T-cell (primary cell): ENCODE results near the gene SDHC. TPM values are rescaled to one million over a fixed set of nuclear protein-coding genes. Genes with fewer than 3 reads are reported as not detected.
"Not testable (repeated sequence)": the region's sequence is repeated elsewhere in the genome, so short reads cannot be mapped to it uniquely, and the experiment has no call there.

Experiments used
- ATAC-seq, 4 experiments: fragments of 200-7000 bp in 3 of 4; fragments of 150-1000 bp in 1 of 4; cut with Tn5 transposase; replicated peaks in 1 of 4; 1 replicate in 3 of 4; 2 replicates in 1 of 4; pipeline ENCODE4 v1.10.0; 2021; ENCODE audit warnings: moderate library complexity in 3 of 4, mild to moderate bottlenecking in 2 of 4, moderate number of reproducible peaks in 1 of 4
- CTCF ChIA-PET, 2 donors: fragments of 300-600 bp; sonication (Branson Sonifier 250); formaldehyde crosslinking; loops; one replicate each; lab custom pipeline; 2022; ENCODE audit warnings: antibody characterized with exemption in 2 of 2; lab: Charles Lee
- POLR2A ChIA-PET, 2 donors: fragments of 300-600 bp; sonication (Branson Sonifier 250); formaldehyde crosslinking; loops; one replicate each; lab custom pipeline; 2022; ENCODE audit warnings: antibody characterized with exemption in 2 of 2; lab: Charles Lee
- DNase-seq, 35 experiments: peaks; one replicate each; pipeline versions ENCODE4 v3.0.0 to v3.0.0-alpha.2; 2013 to 2023
- H3K27ac ChIP-seq: one replicate; pipeline ENCODE4 v1.5.1; 2013; ENCODE audit warnings: low read length
- H3K27me3 ChIP-seq, 2 experiments: replicated peaks in 1 of 2; 1 replicate in 1 of 2; 2 replicates in 1 of 2; pipeline versions ENCODE4 v1.6.1 to v1.7.0; 2013; ENCODE audit warnings: low read length in 1 of 2, mixed read lengths in 1 of 2; ENCODE audit not compliant: control insufficient read depth in 2 of 2, insufficient read depth in 2 of 2; ENCODE audit errors: extremely low read depth in 1 of 2
- H3K36me3 ChIP-seq, 2 donors: 1 replicate in 1 of 2; 2 replicates in 1 of 2; pipeline versions ENCODE4 v1.6.1 to v1.7.0; 2013; ENCODE audit warnings: low read length in 1 of 2; ENCODE audit not compliant: control insufficient read depth in 2 of 2, insufficient read depth in 1 of 2; ENCODE audit errors: extremely low read depth in 1 of 2
- H3K4me1 ChIP-seq, 2 experiments: 1 replicate in 1 of 2; 2 replicates in 1 of 2; pipeline versions ENCODE4 v1.6.1 to v1.7.0; 2013; ENCODE audit warnings: low read length in 2 of 2, mixed read lengths in 1 of 2; ENCODE audit not compliant: insufficient read depth in 2 of 2, control insufficient read depth in 1 of 2; ENCODE audit errors: extremely low read depth in 1 of 2
- H3K4me3 ChIP-seq, 2 donors: 1 replicate in 1 of 2; 2 replicates in 1 of 2; pipeline versions ENCODE4 v1.5.1 to v1.7.0; 2013; ENCODE audit warnings: mild to moderate bottlenecking in 2 of 2, low read length in 1 of 2, moderate library complexity in 1 of 2; ENCODE audit not compliant: control insufficient read depth in 1 of 2; ENCODE audit errors: extremely low read depth in 1 of 2
- H3K9me3 ChIP-seq: 2 replicates; pipeline ENCODE4 v1.7.0; 2013
- H3K27ac Mint-ChIP-seq, 2 donors: one replicate each; pipeline ENCODE4 v1.8.0; 2020 to 2021; ENCODE audit warnings: mild to moderate bottlenecking in 2 of 2, mixed read lengths in 2 of 2
- H3K27me3 Mint-ChIP-seq, 2 donors: one replicate each; pipeline ENCODE4 v1.8.0; 2021 to 2022; ENCODE audit warnings: mixed read lengths in 2 of 2
- H3K36me3 Mint-ChIP-seq: one replicate; pipeline ENCODE4 v1.8.0; 2021; ENCODE audit warnings: mixed read lengths
- H3K4me1 Mint-ChIP-seq, 3 donors: one replicate each; pipeline ENCODE4 v1.8.0; 2020 to 2022; ENCODE audit warnings: mixed read lengths in 3 of 3, mild to moderate bottlenecking in 1 of 3
- H3K4me3 Mint-ChIP-seq, 3 donors: one replicate each; pipeline ENCODE4 v1.8.0; 2020 to 2022; ENCODE audit warnings: mild to moderate bottlenecking in 3 of 3, mixed read lengths in 3 of 3, moderate library complexity in 3 of 3
- H3K9me3 Mint-ChIP-seq, 3 donors: one replicate each; pipeline ENCODE4 v1.8.0; 2020 to 2022; ENCODE audit warnings: mixed read lengths in 3 of 3
- WGBS: methylation state at CpG from one replicate; pipeline ENCODE4 v1.1.5; 2013; ENCODE audit warnings: missing lambda C conversion rate; ENCODE audit not compliant: insufficient coverage; 5-methylcytosine and 5-hydroxymethylcytosine counted together
- total RNA-seq, 35 experiments: library from RNA in 6 of 35; stranded (reverse) in 6 of 35; fragments of 120-200 nt in 1 of 35; gene quantifications; one replicate each; pipeline versions ENCODE4 v1.2.1 to v1.2.4 and lab custom pipeline; 2013 to 2026

Gene SDHC
- total RNA-seq, 5 donors from 2014 or later (not counting 1 experiment from before 2014, with no cell fraction given) = 86.4 to 106 (median 103) TPM

DNA sequence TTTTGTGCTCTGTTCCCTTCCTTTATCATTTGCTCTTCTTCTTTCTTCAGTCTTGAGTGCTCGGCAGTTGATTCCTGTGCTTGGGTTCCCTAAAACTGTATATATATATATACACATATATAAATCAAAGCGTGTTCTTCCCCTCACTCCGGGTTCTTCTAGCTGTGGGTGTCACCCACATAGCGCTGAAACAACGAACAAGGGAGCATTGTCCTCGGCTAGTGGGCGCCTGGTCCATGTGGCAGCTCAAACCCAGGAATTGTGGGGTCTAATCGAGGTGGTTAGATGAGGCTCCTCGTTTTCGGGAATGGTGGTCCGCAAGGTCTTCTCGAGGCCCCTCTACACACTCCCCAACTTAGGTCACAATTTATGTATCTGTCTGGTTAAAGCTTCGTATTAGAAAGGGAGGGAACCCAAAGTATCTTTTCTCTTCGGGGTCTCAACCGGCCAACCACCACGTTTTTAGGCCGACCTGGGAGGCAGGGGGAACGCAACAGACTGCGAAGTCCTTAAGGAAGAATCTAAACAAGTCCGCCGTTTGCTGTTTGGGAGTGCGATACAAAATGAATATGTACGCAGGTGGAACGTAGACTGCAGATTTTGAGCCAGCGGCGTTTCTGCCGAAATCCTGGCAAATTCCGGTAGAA is 504 bp upstream of the SDHC start:
- Mint-ChIP-seq H3K9me3 (no peaks in the 10 kb centered on the region), H3K4me3 (peak overlapping the region; percentile 94 to 97 (median 96)), H3K36me3 (peaks cover 4% of the 10 kb centered on the region), H3K4me1 (peaks cover 26 to 30% (median 29%) of the 10 kb centered on the region in 3 donors), H3K27me3 (no peaks in the 10 kb centered on the region), H3K27ac (peak overlapping the region; percentile 99)
- no peaks in the 10 kb centered on the region for H3K36me3 ChIP-seq
- H3K27ac ChIP-seq = peak overlapping the region; percentile 96
- DNase-seq (peak in 1 of 35 experiments; percentile 17), ATAC-seq (no peak)
- peak overlapping the region; percentile 93 to 100 for H3K4me3 ChIP-seq
- H3K4me1 ChIP-seq = peaks cover 11 to 13% of the 10 kb centered on the region in 2 experiments
- WGBS = 0% methylated on average over 16 of the region's 28 CpGs
- ChIA-PET POLR2A (interaction anchor here in 1 of 2 donors (0.6 to 2.4 kb wide), 6 partner anchors 8 to 1906 kb away, joined by 3 to 14 read pairs (median 4); partner anchors contain the start of genes NDUFS2 and TOMM40L), CTCF (interaction anchor here (0.5 to 2.5 kb wide), 9 partner anchors 8 to 269 kb away, joined by 3 to 29 read pairs (median 6); partner anchors contain the start of gene TOMM40L (in 1 of the 2))
- no peaks in the 10 kb centered on the region for H3K9me3 ChIP-seq
- H3K27me3 ChIP-seq = no peaks in the 10 kb centered on the region

DNA sequence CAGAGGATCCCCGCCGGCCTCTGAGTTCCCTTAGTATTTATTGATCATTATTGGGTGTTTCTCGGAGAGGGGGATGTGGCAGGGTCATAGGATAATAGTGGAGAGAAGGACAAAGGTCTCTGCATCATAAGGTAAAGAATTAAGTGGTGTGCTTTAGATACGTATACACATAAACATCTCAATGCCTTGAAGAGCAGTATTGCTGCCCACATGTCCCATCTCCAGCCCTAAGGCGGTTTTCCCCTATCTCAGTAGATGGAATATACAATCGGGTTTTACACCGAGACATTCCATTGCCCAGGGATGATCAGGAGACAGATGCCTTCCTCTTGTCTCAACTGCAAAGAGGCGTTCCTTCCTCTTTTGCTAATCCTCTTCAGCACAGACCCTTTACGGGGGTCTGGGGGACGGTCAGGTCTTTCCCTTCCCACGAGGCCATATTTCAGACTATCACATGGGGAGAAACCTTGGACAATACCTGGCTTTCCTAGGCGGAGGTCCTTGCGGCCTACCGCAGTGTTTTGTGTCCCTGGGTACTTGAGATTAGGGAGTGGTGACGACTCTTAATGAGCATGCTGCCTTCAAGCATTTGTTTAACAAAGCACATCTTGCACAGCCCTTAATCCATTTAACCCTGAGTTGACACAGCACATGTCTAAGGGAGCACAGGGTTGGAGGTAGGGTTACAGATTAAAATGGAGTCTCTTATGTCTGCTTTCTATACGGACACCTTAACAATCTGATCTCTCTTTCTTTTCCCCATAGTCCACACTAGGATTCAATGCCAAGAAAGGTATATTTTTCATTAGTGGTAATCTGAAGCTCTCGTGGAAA is 1.9 kb downstream of the SDHC start:
- H3K27me3 Mint-ChIP-seq, ATAC-seq, H3K4me3 ChIP-seq, H3K27ac ChIP-seq, H3K9me3 ChIP-seq, POLR2A ChIA-PET, DNase-seq, H3K9me3 Mint-ChIP-seq, H3K27ac Mint-ChIP-seq, H3K27me3 ChIP-seq, H3K36me3 ChIP-seq, H3K36me3 Mint-ChIP-seq: not testable (repeated sequence)
- peaks cover 11 to 13% of the 10 kb centered on the region in 2 experiments for H3K4me1 ChIP-seq
- 96% methylated on average over 6 of the region's 17 CpGs for WGBS
- Mint-ChIP-seq H3K4me3 (peak overlapping the region; percentile 94 to 97 (median 96)), H3K4me1 (peaks cover 29 to 36% (median 35%) of the 10 kb centered on the region in 3 donors)
- CTCF ChIA-PET = interaction anchor here in 1 of 2 donors (0.5 kb wide), 1 partner anchor 14 kb away, joined by 3 read pairs; no protein-coding TSS in a partner anchor

DNA sequence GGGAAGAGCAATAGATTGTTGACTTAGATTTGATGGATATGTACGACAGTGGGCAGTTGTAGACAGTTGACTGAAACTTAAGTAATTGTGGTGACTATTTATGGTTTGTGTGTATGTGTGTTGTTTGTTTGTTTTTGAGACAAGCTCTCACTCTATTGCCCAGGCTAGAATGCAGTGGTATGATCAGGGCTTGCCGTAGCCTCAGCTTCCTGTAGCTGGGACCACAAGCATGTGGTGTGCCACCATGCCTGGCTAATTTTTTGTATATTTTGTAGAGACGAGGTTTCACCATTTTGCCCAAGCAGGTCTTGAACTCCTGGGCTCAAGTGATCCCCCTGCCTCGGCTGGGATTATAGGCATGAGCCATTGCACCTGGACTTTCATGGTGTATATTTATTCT is 9.8 kb downstream of the SDHC start:
- ATAC-seq (no peak), DNase-seq (peak in 4 of 35 experiments; percentile 13 to 40 (median 24))
- H3K4me1 ChIP-seq = peaks cover 0 to 9% of the 10 kb centered on the region in 2 experiments
- no peak overlapping the region for H3K4me3 ChIP-seq
- POLR2A ChIA-PET = no interaction called here
- WGBS = 71% methylated on average over 1 of the region's 4 CpGs
- Mint-ChIP-seq H3K27ac (no peak overlapping the region), H3K36me3 (peaks cover 25% of the 10 kb centered on the region), H3K27me3 (no peaks in the 10 kb centered on the region), H3K4me3 (no peak overlapping the region), H3K9me3 (no peaks in the 10 kb centered on the region), H3K4me1 (peaks cover 6 to 21% (median 18%) of the 10 kb centered on the region in 3 donors)
- no peaks in the 10 kb centered on the region for H3K9me3 ChIP-seq
- no peak overlapping the region for H3K27ac ChIP-seq
- H3K36me3 ChIP-seq = peaks cover 3 to 24% of the 10 kb centered on the region in 2 donors
- no peaks in the 10 kb centered on the region for H3K27me3 ChIP-seq
- CTCF ChIA-PET = no interaction called here

DNA sequence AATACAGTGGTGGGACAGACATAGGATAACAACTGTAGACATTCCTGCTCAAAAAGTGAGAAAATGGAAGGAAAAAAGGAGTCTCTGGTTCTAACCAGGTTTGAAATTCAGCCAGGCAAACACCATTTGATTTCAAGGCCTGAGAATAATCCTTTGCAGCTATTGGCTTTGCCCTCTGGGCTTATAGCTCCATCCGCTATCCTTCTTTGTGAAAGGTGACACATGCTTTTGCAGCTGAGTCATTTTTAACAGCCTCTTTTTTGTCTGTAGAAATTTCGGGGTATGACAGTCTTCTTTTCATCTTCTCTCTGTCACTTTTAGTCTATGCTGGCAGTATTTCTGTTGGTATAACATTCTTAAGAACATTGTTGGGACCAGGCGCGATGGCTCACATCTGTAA is 16.2 kb downstream of the SDHC start:
- CTCF ChIA-PET = interaction anchor here (0.6 to 0.7 kb wide), 2 partner anchors 9 to 580 kb away, joined by 3 to 5 read pairs; no protein-coding TSS in a partner anchor
- Mint-ChIP-seq H3K9me3 (no peaks in the 10 kb centered on the region), H3K4me3 (no peak overlapping the region), H3K36me3 (peaks cover 62% of the 10 kb centered on the region), H3K4me1 (peaks cover 0 to 5% (median 1%) of the 10 kb centered on the region in 3 donors), H3K27ac (no peak overlapping the region), H3K27me3 (no peaks in the 10 kb centered on the region)
- Histone ChIP-seq H3K9me3 (no peaks in the 10 kb centered on the region), H3K27me3 (no peaks in the 10 kb centered on the region), H3K4me3 (no peak overlapping the region), H3K4me1 (no peaks in the 10 kb centered on the region), H3K27ac (no peak overlapping the region), H3K36me3 (peaks cover 12 to 73% of the 10 kb centered on the region in 2 donors)
- WGBS = 79% methylated on average over 2 of the region's 4 CpGs
- DNase-seq (no peak), ATAC-seq (no peak)
- POLR2A ChIA-PET = interaction anchor here in 1 of 2 donors (0.6 kb wide), 1 partner anchor 1215 kb away, joined by 3 read pairs; the partner anchor contains the start of gene ATP1A2

DNA sequence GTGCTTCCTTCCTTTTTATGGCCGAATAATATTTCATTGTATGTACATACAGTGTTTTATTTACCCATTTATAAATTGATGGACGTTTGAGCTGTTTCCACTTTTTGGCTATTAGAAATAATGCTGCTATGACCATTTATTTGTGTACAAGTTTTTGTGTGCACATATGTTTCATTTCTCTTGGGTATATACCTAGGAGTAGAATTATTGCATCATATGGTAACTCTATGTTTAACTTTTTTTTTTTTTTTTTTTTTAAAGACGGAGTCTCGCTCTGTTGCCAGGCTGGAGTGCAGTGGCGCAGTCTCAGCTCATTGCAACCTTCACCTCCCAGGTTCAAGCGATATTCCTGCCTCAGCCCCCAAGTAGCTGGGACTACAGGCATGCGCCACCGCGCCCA is 19.0 kb downstream of the SDHC start:
- H3K9me3 Mint-ChIP-seq = no peaks in the 10 kb centered on the region

DNA sequence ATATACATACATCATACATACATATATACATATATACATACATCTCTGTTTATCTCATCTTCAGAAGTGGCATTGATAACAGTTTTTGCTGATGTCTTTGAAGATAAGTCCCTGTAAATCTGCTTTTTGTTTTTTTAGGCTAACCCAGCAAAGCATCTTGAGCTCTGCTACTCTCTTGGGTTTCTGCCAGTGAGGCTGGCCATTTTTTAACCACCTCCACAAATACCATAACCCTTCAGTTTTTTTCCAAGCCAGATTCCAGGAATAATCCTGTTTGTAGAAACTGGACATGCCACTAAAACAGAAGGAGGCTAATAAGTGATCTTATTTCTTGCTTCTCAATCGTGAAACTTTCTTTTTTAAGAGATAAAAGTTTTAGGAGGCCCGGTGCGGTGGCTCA is 21.6 kb downstream of the SDHC start:
- POLR2A ChIA-PET = no interaction called here
- no peaks in the 10 kb centered on the region for H3K27me3 Mint-ChIP-seq
- H3K4me3 Mint-ChIP-seq = no peak overlapping the region
- no peak for DNase-seq
- no peak for ATAC-seq
- Histone ChIP-seq H3K27ac (no peak overlapping the region), H3K4me3 (no peak overlapping the region), H3K27me3 (no peaks in the 10 kb centered on the region), H3K9me3 (no peaks in the 10 kb centered on the region), H3K36me3 (peaks cover 10 to 67% of the 10 kb centered on the region in 2 donors), H3K4me1 (no peaks in the 10 kb centered on the region)
- 100% methylated on average over 1 of the region's 3 CpGs for WGBS
- H3K4me1 Mint-ChIP-seq = peaks cover 0 to 5% (median 0%) of the 10 kb centered on the region in 3 donors
- no peaks in the 10 kb centered on the region for H3K9me3 Mint-ChIP-seq
- no peak overlapping the region for H3K27ac Mint-ChIP-seq
- peaks cover 59% of the 10 kb centered on the region for H3K36me3 Mint-ChIP-seq
- CTCF ChIA-PET = interaction anchor here in 1 of 2 donors (0.6 kb wide), 1 partner anchor 24 kb away, joined by 3 read pairs; no protein-coding TSS in a partner anchor

More for the DNA sequence above, 19.0 kb downstream of the SDHC start:
- H3K4me1 ChIP-seq = no peaks in the 10 kb centered on the region
- H3K4me3 ChIP-seq = no peak overlapping the region
- H3K4me3 Mint-ChIP-seq = no peak overlapping the region
- H3K36me3 Mint-ChIP-seq = peaks cover 64% of the 10 kb centered on the region
- H3K27me3 Mint-ChIP-seq = no peaks in the 10 kb centered on the region
- ChIA-PET CTCF (interaction anchor here in 1 of 2 donors (0.7 kb wide), 1 partner anchor 16 kb away, joined by 3 read pairs; no protein-coding TSS in a partner anchor), POLR2A (no interaction called here)
- peaks cover 0 to 5% (median 0%) of the 10 kb centered on the region in 3 donors for H3K4me1 Mint-ChIP-seq
- H3K9me3 ChIP-seq = no peaks in the 10 kb centered on the region
- H3K27me3 ChIP-seq = no peaks in the 10 kb centered on the region
- H3K36me3 ChIP-seq = peaks cover 16 to 74% of the 10 kb centered on the region in 2 donors
- WGBS = 95% methylated on average over 3 of the region's 9 CpGs
- ATAC-seq = no peak
- H3K27ac ChIP-seq = no peak overlapping the region
- H3K27ac Mint-ChIP-seq = no peak overlapping the region
- DNase-seq = no peak
